HL-60 (cell line): Measurements from ENCODE around the gene POLE2.

Experiments
- DNase-seq, 2 experiments: peaks; one replicate each; pipeline ENCODE4 v3.0.0-alpha.2; 2010 to 2020; ENCODE audit warnings: low read depth in 1 of 2, low spot score in 1 of 2
- H3K27ac ChIP-seq: fragments of 250-450 bp; sonication (Bioruptor Pico); replicated peaks from 2 replicates; pipeline ENCODE4 v1.5.1; 2020; ENCODE audit warnings: mild to moderate bottlenecking, moderate library complexity
- H3K27me3 ChIP-seq: fragments of 250-450 bp; sonication (Bioruptor Pico); 2 replicates; pipeline ENCODE4 v1.5.1; 2021; ENCODE audit warnings: mild to moderate bottlenecking, moderate library complexity; ENCODE audit not compliant: insufficient read depth, poor library complexity, severe bottlenecking
- H3K4me3 ChIP-seq: replicated peaks from 2 replicates; pipeline ENCODE4 v1.5.1; 2011; ENCODE audit warnings: mild to moderate bottlenecking, control low read depth, low read length; ENCODE audit not compliant: insufficient read depth
- GABPA ChIP-seq: IDR thresholded peaks from 2 replicates; pipeline ENCODE4 v1.6.1; 2012; ENCODE audit warnings: low read depth
- POLR2AphosphoS5 ChIP-seq: IDR thresholded peaks from 2 replicates; pipeline ENCODE4 v1.6.1; 2012; ENCODE audit warnings: low read depth
- SPI1 ChIP-seq: IDR thresholded peaks from 2 replicates; pipeline ENCODE4 v1.6.1; 2012; ENCODE audit warnings: low read depth, mild to moderate bottlenecking, borderline replicate concordance
- TF ChIP-seq, protein P1 (sequence below): IDR thresholded peaks from 2 replicates; pipeline ENCODE4 v1.6.1; 2012; ENCODE audit warnings: low read depth; ENCODE audit not compliant: insufficient replicate concordance
- TF ChIP-seq, protein P2 (sequence below): IDR thresholded peaks from one replicate; pipeline ENCODE4 v1.5.1; 2011; ENCODE audit warnings: low read length, control low read depth, inconsistent platforms; ENCODE audit not compliant: insufficient read depth

Gene POLE2

DNA sequence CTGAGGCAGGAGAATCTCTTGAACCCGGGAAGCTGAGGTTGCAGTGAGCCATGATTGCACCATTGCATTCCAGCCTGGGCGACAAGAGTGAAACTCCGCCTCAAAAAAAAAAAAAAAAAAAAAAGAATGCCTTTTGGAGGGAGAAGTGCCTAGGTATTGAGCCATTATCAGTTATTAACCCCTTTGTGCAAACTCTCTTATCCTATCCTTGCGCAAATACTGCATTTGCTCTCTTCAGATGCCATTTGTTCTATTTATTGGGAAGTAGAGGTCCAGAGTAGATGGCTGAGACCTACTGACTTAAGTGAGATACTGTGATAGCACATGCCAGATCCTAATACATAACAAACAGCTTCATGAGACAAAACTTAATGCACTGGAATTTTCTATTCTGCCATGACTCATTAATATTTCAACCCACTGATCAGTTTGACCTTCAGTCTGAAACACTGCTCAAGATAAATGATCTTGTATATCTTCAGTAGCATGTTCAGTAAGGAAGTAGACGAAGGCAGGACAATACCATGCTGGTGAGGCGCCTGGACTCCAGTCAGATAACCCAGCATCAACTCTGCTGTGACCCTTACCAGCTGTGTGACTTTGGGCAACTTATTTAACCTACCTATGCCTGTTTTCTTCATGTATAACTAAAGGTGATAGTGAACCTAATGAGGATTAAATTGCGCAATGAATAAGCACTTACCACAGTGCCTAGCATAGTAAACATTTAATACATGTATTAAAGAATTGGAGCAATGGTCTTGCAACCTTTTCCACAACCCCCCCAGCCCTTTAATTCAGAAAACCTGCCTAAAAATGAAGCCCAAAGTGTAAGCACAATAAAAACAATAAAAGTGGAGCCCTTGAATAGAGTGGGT, 47.2 kb downstream of the POLE2 start:
- H3K27me3 ChIP-seq, result no peaks in the 10 kb centered on the region
- no peak overlapping the region for H3K4me3 ChIP-seq
- no peak overlapping the region for H3K27ac ChIP-seq
- no peak for DNase-seq
- TF ChIP-seq GABPA, result no peak
- TF ChIP-seq POLR2AphosphoS5, result 0 out of 2 replicates have a peak, but pooled peaks have one; percentile 13
- TF ChIP-seq, protein P1, sequence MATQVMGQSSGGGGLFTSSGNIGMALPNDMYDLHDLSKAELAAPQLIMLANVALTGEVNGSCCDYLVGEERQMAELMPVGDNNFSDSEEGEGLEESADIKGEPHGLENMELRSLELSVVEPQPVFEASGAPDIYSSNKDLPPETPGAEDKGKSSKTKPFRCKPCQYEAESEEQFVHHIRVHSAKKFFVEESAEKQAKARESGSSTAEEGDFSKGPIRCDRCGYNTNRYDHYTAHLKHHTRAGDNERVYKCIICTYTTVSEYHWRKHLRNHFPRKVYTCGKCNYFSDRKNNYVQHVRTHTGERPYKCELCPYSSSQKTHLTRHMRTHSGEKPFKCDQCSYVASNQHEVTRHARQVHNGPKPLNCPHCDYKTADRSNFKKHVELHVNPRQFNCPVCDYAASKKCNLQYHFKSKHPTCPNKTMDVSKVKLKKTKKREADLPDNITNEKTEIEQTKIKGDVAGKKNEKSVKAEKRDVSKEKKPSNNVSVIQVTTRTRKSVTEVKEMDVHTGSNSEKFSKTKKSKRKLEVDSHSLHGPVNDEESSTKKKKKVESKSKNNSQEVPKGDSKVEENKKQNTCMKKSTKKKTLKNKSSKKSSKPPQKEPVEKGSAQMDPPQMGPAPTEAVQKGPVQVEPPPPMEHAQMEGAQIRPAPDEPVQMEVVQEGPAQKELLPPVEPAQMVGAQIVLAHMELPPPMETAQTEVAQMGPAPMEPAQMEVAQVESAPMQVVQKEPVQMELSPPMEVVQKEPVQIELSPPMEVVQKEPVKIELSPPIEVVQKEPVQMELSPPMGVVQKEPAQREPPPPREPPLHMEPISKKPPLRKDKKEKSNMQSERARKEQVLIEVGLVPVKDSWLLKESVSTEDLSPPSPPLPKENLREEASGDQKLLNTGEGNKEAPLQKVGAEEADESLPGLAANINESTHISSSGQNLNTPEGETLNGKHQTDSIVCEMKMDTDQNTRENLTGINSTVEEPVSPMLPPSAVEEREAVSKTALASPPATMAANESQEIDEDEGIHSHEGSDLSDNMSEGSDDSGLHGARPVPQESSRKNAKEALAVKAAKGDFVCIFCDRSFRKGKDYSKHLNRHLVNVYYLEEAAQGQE, result no peak

DNA sequence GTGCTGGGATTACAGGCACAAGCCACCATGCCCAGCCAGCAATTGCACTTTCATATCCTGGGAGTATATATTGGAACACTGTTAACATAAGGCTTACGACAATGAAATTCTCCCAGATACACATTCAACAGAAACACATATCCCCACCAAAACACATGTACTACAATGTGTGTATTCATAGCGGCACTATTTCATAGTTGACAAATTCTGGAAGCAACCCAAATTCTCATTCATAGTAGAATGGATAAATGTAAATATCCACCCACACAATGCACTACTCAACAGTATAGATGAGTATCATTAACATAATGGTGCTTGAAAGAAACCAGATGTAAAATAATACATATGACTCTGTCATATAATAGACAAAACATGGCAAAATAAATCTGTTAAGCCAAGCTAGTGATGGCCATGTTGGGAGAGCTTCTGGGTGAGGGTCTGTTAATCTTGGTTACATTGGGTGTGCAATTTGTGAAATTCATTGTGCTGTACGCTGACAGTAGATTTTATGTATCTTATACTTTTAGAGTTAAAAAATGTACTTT, 50.4 kb downstream of the POLE2 start:
- H3K27me3 ChIP-seq, result no peaks in the 10 kb centered on the region
- no peak overlapping the region for H3K4me3 ChIP-seq
- no peak overlapping the region for H3K27ac ChIP-seq
- no peak for DNase-seq
- TF ChIP-seq, protein P1, result no peak
- TF ChIP-seq SPI1, result no peak
- no peak for TF ChIP-seq GABPA
- TF ChIP-seq, protein P2, sequence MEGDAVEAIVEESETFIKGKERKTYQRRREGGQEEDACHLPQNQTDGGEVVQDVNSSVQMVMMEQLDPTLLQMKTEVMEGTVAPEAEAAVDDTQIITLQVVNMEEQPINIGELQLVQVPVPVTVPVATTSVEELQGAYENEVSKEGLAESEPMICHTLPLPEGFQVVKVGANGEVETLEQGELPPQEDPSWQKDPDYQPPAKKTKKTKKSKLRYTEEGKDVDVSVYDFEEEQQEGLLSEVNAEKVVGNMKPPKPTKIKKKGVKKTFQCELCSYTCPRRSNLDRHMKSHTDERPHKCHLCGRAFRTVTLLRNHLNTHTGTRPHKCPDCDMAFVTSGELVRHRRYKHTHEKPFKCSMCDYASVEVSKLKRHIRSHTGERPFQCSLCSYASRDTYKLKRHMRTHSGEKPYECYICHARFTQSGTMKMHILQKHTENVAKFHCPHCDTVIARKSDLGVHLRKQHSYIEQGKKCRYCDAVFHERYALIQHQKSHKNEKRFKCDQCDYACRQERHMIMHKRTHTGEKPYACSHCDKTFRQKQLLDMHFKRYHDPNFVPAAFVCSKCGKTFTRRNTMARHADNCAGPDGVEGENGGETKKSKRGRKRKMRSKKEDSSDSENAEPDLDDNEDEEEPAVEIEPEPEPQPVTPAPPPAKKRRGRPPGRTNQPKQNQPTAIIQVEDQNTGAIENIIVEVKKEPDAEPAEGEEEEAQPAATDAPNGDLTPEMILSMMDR, result no peak
- TF ChIP-seq POLR2AphosphoS5, result no peak

DNA sequence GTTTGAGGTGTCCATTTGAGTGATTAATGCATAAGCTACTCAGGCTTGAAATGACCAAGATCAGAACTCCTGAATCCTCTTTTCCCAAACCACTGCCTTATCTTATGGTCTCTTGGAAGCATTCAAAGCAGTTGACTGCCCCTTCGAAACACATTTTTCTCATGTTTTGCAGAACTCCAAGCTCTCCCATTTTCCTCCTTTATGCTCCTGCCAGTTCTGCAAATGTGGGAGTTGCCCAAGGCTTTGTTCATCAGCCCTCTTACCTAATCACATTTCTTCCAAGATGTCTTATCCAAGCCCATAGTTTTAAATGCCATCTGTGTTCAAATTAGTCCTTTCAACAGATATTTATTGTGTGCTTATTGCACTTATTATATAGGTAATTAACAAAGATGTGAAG, 51.1 kb downstream of the POLE2 start:
- Histone ChIP-seq H3K4me3 (no peak overlapping the region), H3K27me3 (no peaks in the 10 kb centered on the region), H3K27ac (no peak overlapping the region)
- TF ChIP-seq, protein P2, result no peak
- TF ChIP-seq GABPA, result no peak
- TF ChIP-seq SPI1, result no peak
- no peak for DNase-seq

DNA sequence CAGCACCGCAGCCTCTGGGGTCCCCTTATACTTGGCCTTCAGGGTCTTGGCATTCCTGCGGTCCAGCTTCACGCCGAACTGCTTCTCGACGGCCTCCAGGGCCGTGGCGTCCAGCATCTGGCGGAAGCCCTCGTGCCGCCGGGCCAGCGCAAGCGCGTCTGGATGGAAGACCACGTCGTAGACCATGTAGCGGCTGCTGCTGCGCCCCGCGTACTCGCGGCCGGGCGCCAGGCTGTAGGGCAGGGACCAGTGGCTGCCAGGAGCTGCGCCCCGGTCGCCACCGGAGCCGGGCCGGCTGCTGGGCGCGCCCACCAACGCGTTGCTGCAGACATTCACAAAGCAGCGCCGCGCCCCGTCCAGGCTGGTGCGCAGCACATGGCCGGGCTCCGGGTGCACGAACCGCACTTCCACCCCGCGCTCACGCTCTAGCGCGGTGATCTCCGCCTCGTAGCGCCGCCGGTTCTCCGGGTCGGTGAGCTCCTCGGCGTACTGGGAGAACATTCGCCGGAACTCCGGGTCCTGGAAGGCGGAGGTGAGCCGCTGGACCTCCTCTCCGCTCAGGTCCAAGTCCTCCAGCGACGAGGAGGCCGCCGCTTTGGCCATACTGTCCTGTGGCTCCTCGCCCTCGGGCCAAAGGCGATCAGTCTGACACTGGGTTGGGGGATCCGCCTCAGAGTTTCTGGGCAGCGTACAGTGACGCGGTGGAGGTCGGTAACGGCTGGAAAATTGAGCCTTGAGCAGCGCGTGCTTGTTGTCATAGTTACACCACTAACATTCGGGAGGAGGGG, 53.3 kb downstream of the POLE2 start, which contains the start of gene DNAAF2:
TSS of gene DNAAF2 (minus strand) at position 698 of the 788 bp plus-strand sequence. CDS start at position 603, 95 bp downstream.
- TF ChIP-seq POLR2AphosphoS5, result no peak; the same call in none of the 2 replicates
- TF ChIP-seq, protein P1, result peak; percentile 2
- H3K4me3 ChIP-seq, result peak within 1 kb of the TSS; percentile 87
- H3K27ac ChIP-seq, result peak within 1 kb of the TSS; percentile 99
- DNase-seq, result peak in 1 of 2 experiments; percentile 67
- no peaks in the 10 kb centered on the region for H3K27me3 ChIP-seq
